Prostate gland (tissue), 2 donors: ENCODE results near the gene SHISAL1. TPM values are rescaled to one million over a fixed set of nuclear protein-coding genes. Genes with fewer than 3 reads are reported as not detected.

Experiments
- DNase-seq: peaks from one replicate; pipeline ENCODE4 v3.0.0-alpha.2; 2019; ENCODE audit warnings: low spot score
- H3K27ac ChIP-seq, 2 donors: fragments of 200-600 bp; sonication (generic); 2 replicates each; pipeline ENCODE4 v1.5.1; 2017 to 2019
- H3K27me3 ChIP-seq: fragments of 200-600 bp; sonication (generic); replicated peaks from 2 replicates; pipeline ENCODE4 v1.5.1; 2019; ENCODE audit not compliant: insufficient read depth
- H3K36me3 ChIP-seq, 2 donors: fragments of 200-600 bp; sonication (generic); 1 replicate in 1 of 2; 2 replicates in 1 of 2; pipeline versions ENCODE4 v1.5.1 to v1.8.1; 2017 to 2019
- H3K4me1 ChIP-seq: fragments of 200-600 bp; sonication (generic); replicated peaks from 2 replicates; pipeline ENCODE4 v1.5.1; 2019
- H3K4me3 ChIP-seq, 2 donors: fragments of 200-600 bp; sonication (generic); 2 replicates each; pipeline ENCODE4 v1.5.1; 2017 to 2019
- H3K9me3 ChIP-seq: fragments of 200-600 bp; sonication (generic); 2 replicates; pipeline ENCODE4 v1.5.1; 2017
- CTCF ChIP-seq, 4 experiments: fragments of 200-600 bp in 2 of 4; fragments of 450-650 bp in 2 of 4; sonication (generic) in 2 of 4; IDR thresholded peaks; 1 replicate in 3 of 4; 2 replicates in 1 of 4; pipeline ENCODE4 v1.5.1; 2016 to 2019; ENCODE audit warnings: antibody characterized with exemption in 4 of 4, mild to moderate bottlenecking in 2 of 4, moderate library complexity in 2 of 4
- POLR2A ChIP-seq: fragments of 450-650 bp; IDR thresholded peaks from one replicate; pipeline ENCODE4 v1.6.1; 2016; ENCODE audit warnings: antibody characterized with exemption, mild to moderate bottlenecking
- POLR2AphosphoS5 ChIP-seq: sonication (generic); formaldehyde crosslinking; IDR thresholded peaks from one replicate; pipeline ENCODE4 v1.6.1; 2017; ENCODE audit warnings: antibody characterized with exemption
- WGBS: methylation state at CpG from one replicate; pipeline ENCODE4 v1.1.5; 2018; 5-methylcytosine and 5-hydroxymethylcytosine counted together
- intact Hi-C: fragments of 100-400 bp; cut with DNase I; formaldehyde crosslinking; loops from one replicate; pipeline ENCODE4 v1.14.2; 2022
- total RNA-seq, 2 donors: library from RNA; depleted of rRNA; stranded (reverse); fragments of >200 nt; gene quantifications; one replicate each; pipeline ENCODE4 v1.1.0, GENCODE V29; 2016

Gene SHISAL1
- total RNA-seq, 2 donors from 2014 or later, result 1.8 to 7.8 TPM

DNA sequence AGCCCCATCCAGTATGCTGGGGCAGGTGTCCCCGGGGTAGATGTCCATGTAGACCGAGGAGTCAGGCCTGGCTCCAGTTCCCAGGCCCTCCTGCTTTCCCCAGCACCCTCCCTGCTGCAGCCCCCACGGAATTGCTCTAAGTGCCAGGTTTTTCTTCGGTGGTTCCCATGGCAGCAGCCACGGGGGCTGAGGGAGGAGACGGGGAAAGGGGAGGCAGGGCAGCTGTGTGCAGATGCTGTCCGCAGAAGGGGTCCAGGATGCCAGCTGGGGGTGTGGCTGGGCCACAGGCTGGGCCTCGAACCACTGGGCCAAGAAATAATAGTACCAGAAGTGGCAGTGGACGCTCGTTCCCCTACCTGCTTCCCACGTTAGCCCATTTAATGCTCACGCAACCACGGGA is 25.0 kb downstream of the SHISAL1 start:
- WGBS, result 78% methylated on average over 13 of the region's 13 CpGs
- TF ChIP-seq CTCF (IDR thresholded peaks at IDR 0.05), result no peak
- TF ChIP-seq POLR2A, result no peak
- TF ChIP-seq POLR2AphosphoS5, result no peak
- no peak overlapping the region for H3K27ac ChIP-seq
- intact Hi-C loops, result no loop called here
- no peak overlapping the region for H3K4me3 ChIP-seq
- DNase-seq, result no peak
- no peaks in the 10 kb centered on the region for H3K4me1 ChIP-seq
- no peaks in the 10 kb centered on the region for H3K36me3 ChIP-seq
- H3K9me3 ChIP-seq, result no peaks in the 10 kb centered on the region
- no peaks in the 10 kb centered on the region for H3K27me3 ChIP-seq

DNA sequence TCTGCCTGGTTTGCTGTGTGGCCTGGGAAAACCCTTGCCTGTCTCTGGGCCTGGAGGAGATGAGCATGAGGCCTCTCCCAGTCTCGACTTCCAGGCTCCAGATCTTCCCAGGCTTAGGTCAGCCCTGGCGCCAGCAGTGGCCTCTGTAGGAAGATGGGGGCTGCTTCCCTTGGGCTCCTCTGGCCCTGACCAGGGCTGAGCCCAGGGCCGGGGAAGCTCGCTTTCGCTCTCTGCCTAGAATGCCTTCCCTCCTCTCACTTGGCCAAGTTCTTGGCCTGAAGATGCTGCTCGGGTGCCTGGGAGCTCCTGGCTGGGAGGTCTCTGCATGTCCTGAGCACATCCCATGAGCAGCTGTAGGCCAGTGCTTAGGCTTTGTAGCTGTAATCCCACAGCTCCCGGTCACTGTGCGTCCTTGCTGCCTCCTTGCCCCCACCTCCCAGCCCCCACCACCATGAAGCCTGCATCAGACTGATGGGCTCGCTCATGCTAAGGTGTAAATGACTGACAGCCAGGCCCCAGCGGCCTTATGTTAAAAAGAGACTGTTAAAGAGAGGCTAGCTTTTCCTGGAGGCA is 25.5 kb downstream of the SHISAL1 start:
- no peak overlapping the region for H3K4me3 ChIP-seq
- no peaks in the 10 kb centered on the region for H3K4me1 ChIP-seq
- H3K27me3 ChIP-seq, result no peaks in the 10 kb centered on the region
- no peak for DNase-seq
- H3K36me3 ChIP-seq, result no peaks in the 10 kb centered on the region
- 89% methylated on average over 10 of the region's 10 CpGs for WGBS
- H3K27ac ChIP-seq, result no peak overlapping the region
- intact Hi-C loops, result no loop called here
- no peaks in the 10 kb centered on the region for H3K9me3 ChIP-seq
- TF ChIP-seq CTCF (IDR thresholded peaks at IDR 0.05), result no peak
- no peak for TF ChIP-seq POLR2A
- no peak for TF ChIP-seq POLR2AphosphoS5

GRCh38 chr22:44286646-44287045 is 26.1 kb downstream of the SHISAL1 start:
- no peaks in the 10 kb centered on the region for H3K27me3 ChIP-seq
- DNase-seq, result no peak
- H3K27ac ChIP-seq, result no peak overlapping the region
- TF ChIP-seq CTCF (IDR thresholded peaks at IDR 0.05), result no peak
- TF ChIP-seq POLR2AphosphoS5, result no peak
- no peak for TF ChIP-seq POLR2A
- intact Hi-C loops, result no loop called here
- no peaks in the 10 kb centered on the region for H3K9me3 ChIP-seq
- H3K4me3 ChIP-seq, result no peak overlapping the region
- H3K36me3 ChIP-seq, result no peaks in the 10 kb centered on the region
- WGBS, result 90% methylated on average over 19 of the region's 19 CpGs
- H3K4me1 ChIP-seq, result no peaks in the 10 kb centered on the region

- Histone ChIP-seq H3K36me3 (no peaks in the 10 kb centered on the region), H3K9me3 (no peaks in the 10 kb centered on the region), H3K4me1 (no peaks in the 10 kb centered on the region), H3K27me3 (peaks cover under 1% of the 10 kb centered on the region), H3K4me3 (no peak overlapping the region), H3K27ac (no peak overlapping the region)
- DNase-seq, result no peak
- 51% methylated on average over 3 of the region's 3 CpGs for WGBS
- intact Hi-C loops, result no loop called here
- TF ChIP-seq POLR2AphosphoS5 (no peak), CTCF (IDR thresholded peaks at IDR 0.05) (no peak), POLR2A (no peak)
Observed at GRCh38 chr22:44284711-44285110, 28.0 kb downstream of the SHISAL1 start.
